Activated CD8-positive, alpha-beta T cell treated with anti-CD3 and anti-CD28 coated beads, Interleukin-2, amount 10 ng/mL, durations not matched to agents 7 days and 5 days (primary cell): ENCODE data around the gene CDH22. TPM values are rescaled to one million over a fixed set of nuclear protein-coding genes. Genes with fewer than 3 reads are reported as not detected.

Experiments used
- ATAC-seq: fragments of 150-1000 bp; cut with Tn5 transposase; one replicate; pipeline ENCODE4 v1.10.0; 2021; ENCODE audit warnings: moderate library complexity
- CTCF ChIA-PET: fragments of 350-600 bp; sonication (Branson Sonifier 250); formaldehyde crosslinking; loops from one replicate; lab custom pipeline; 2021; ENCODE audit warnings: antibody characterized with exemption; lab: Charles Lee
- POLR2A ChIA-PET: fragments of 350-600 bp; sonication (Branson Sonifier 250); formaldehyde crosslinking; loops from one replicate; lab custom pipeline; 2021; ENCODE audit warnings: antibody characterized with exemption; lab: Charles Lee
- DNase-seq: peaks from one replicate; pipeline ENCODE4 v3.0.0-alpha.2; 2020
- H3K27ac Mint-ChIP-seq: one replicate; pipeline ENCODE4 v1.8.0; 2021; ENCODE audit warnings: mild to moderate bottlenecking, mixed read lengths
- H3K27me3 Mint-ChIP-seq: one replicate; pipeline ENCODE4 v1.8.0; 2021; ENCODE audit warnings: low read depth, mixed read lengths
- H3K36me3 Mint-ChIP-seq: one replicate; pipeline ENCODE4 v1.8.0; 2021; ENCODE audit warnings: low read depth, mixed read lengths
- H3K4me1 Mint-ChIP-seq: one replicate; pipeline ENCODE4 v1.8.0; 2021; ENCODE audit warnings: low read depth, mixed read lengths
- H3K4me3 Mint-ChIP-seq: one replicate; pipeline ENCODE4 v1.8.0; 2021; ENCODE audit warnings: mild to moderate bottlenecking, mixed read lengths
- H3K9me3 Mint-ChIP-seq: one replicate; pipeline ENCODE4 v1.8.0; 2022; ENCODE audit warnings: mixed read lengths; ENCODE audit not compliant: insufficient read depth
- total RNA-seq, 2 experiments: library from RNA; stranded (reverse); gene quantifications; one replicate each; pipeline ENCODE4 v1.2.3, GENCODE V29; 2021

CDH22 gene
- total RNA-seq, 2 experiments from 2014 or later, result not detected

DNA sequence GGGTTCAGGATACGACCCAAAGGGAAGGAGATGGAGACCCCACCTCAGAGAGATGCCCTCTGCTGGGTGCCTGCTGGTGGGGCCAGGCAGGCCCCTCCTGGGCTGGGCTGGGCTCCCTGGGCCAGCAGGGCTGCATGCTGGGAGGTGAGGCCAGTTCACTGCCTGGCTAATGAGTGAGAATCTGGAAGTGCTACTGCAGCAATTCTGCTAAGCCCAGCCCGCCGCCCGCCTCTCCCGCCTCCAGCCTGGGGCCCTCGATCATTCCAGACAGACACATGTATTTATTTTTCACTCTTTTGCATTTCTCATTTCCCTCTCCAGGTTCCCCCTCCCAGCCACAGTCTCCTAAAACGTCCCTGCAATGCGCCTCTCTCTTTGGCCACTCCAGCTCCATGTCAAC is 79.6 kb downstream of the CDH22 start:
- H3K36me3 Mint-ChIP-seq, result no peaks in the 10 kb centered on the region
- H3K27ac Mint-ChIP-seq, result no peak overlapping the region
- no peaks in the 10 kb centered on the region for H3K4me1 Mint-ChIP-seq
- H3K9me3 Mint-ChIP-seq, result no peaks in the 10 kb centered on the region
- ATAC-seq (no peak), DNase-seq (no peak)
- peaks cover 8% of the 10 kb centered on the region for H3K27me3 Mint-ChIP-seq
- ChIA-PET POLR2A (no interaction called here), CTCF (no interaction called here)
- no peak overlapping the region for H3K4me3 Mint-ChIP-seq

DNA sequence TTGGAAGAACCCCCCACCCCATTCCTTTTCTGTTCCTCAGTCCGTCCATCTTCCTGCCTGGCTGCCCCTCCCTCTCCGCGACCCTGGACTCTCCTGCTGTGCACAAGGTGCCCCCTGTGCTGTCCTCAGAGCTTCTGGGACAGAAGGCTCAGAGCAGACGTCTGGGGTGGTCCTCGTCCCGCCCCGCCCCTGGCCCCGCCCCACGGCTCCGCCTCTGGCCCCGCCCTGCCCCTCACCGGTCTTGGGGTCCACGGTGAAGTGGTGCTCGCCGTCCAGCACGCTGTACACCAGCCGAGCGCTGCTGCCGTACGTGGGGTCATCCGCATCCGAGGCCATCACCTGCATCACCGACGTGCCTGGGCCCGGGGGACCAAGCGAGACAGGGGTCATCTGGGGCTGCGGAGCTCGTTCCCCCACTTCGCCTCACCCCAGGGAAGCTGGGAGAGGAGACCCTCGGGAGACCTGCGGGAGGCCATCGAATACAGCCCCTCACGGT is 81.0 kb downstream of the CDH22 start:
- CTCF ChIA-PET, result no interaction called here
- H3K4me1 Mint-ChIP-seq, result no peaks in the 10 kb centered on the region
- POLR2A ChIA-PET, result no interaction called here
- H3K4me3 Mint-ChIP-seq, result no peak overlapping the region
- H3K27ac Mint-ChIP-seq, result no peak overlapping the region
- H3K36me3 Mint-ChIP-seq, result no peaks in the 10 kb centered on the region
- DNase-seq (no peak), ATAC-seq (no peak)
- H3K9me3 Mint-ChIP-seq, result no peaks in the 10 kb centered on the region
- peaks cover 11% of the 10 kb centered on the region for H3K27me3 Mint-ChIP-seq

DNA sequence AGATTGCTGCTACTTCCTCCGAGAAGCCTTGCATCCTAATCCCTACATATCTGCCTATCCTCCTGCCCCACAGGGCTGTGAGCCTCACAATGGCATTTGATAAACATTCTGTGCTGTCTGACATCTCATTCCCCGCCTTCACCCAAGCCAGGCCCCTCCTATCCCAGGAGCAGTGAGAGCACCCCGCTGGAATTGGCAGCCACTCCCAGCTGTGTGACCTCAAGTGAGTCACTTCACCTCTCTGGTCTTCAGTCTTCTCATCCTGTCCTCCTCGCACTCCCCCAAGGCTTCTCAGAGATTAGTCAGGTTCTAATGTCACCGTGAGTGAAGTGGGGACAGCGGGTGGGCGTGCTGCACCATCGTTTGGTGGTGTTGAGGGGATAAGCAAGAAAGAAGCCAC is 81.7 kb downstream of the CDH22 start:
- POLR2A ChIA-PET, result no interaction called here
- no peak for DNase-seq
- peaks cover 11% of the 10 kb centered on the region for H3K27me3 Mint-ChIP-seq
- H3K9me3 Mint-ChIP-seq, result no peaks in the 10 kb centered on the region
- no peak overlapping the region for H3K27ac Mint-ChIP-seq
- H3K4me1 Mint-ChIP-seq, result no peaks in the 10 kb centered on the region
- no peak for ATAC-seq
- CTCF ChIA-PET, result no interaction called here
- H3K4me3 Mint-ChIP-seq, result no peak overlapping the region
- no peaks in the 10 kb centered on the region for H3K36me3 Mint-ChIP-seq

DNA sequence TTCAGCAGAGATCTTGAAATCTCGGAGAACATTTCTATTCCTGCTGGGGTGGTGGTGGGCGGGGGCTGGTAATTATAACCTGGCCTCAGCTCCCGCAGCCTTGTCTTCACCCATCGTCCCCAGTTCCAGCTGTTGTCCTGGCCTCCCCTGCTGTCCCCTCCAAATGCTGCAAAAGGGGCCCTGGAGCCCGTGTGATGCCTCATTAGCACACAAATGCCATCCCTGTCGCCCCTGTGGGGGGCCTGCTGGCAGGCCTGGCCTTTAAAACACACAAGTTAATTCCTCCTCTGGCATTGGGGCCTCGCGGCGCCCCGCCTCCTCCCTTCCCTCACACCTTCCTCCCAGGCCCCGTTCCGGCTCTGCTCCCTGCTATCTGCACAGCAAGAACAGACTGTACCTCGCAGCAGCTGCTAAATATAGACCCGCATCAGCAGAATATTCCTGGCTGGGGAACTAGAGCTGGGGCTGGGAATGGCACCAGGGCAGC is 85.7 kb downstream of the CDH22 start:
- no peak for ATAC-seq
- ChIA-PET CTCF (no interaction called here), POLR2A (no interaction called here)
- H3K9me3 Mint-ChIP-seq, result no peaks in the 10 kb centered on the region
- no peak overlapping the region for H3K27ac Mint-ChIP-seq
- H3K27me3 Mint-ChIP-seq, result peaks cover 9% of the 10 kb centered on the region
- no peaks in the 10 kb centered on the region for H3K36me3 Mint-ChIP-seq
- H3K4me1 Mint-ChIP-seq, result no peaks in the 10 kb centered on the region
- H3K4me3 Mint-ChIP-seq, result no peak overlapping the region
- no peak for DNase-seq

DNA sequence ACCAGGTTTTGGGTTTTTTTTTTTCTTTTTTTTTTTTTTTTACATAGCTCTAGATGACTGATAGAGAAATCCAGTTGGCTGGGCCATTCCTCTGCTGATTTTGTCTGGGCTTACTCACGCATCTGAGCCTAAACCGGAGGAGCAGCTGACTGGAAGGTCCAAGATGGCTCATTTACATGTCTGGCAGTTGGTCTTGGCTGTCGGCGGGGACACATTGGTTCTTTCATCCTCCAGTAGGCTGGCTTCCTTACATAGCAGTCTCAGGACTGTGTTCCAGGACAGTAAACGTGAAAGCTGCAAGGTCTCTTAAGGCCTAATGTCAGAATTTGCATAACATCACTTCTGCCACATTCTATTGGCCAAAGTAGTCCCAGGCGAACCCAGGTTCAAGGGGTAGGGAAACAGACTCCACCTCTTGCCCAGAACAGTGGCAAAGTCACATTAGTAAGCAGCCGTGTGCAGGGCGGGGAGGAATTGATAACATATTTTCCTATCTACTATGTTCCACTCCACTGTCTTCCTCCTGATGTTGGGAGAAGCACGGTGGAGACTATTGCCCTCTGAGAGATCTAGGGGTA is 87.0 kb downstream of the CDH22 start:
- no peak overlapping the region for H3K27ac Mint-ChIP-seq
- POLR2A ChIA-PET, result no interaction called here
- no peaks in the 10 kb centered on the region for H3K9me3 Mint-ChIP-seq
- H3K36me3 Mint-ChIP-seq, result no peaks in the 10 kb centered on the region
- no peak for DNase-seq
- H3K27me3 Mint-ChIP-seq, result peaks cover 9% of the 10 kb centered on the region
- no peak for ATAC-seq
- CTCF ChIA-PET, result interaction anchor here (1.1 kb wide), 1 partner anchor 207 kb away, joined by 4 read pairs; no protein-coding TSS in a partner anchor
- no peaks in the 10 kb centered on the region for H3K4me1 Mint-ChIP-seq
- H3K4me3 Mint-ChIP-seq, result no peak overlapping the region

DNA sequence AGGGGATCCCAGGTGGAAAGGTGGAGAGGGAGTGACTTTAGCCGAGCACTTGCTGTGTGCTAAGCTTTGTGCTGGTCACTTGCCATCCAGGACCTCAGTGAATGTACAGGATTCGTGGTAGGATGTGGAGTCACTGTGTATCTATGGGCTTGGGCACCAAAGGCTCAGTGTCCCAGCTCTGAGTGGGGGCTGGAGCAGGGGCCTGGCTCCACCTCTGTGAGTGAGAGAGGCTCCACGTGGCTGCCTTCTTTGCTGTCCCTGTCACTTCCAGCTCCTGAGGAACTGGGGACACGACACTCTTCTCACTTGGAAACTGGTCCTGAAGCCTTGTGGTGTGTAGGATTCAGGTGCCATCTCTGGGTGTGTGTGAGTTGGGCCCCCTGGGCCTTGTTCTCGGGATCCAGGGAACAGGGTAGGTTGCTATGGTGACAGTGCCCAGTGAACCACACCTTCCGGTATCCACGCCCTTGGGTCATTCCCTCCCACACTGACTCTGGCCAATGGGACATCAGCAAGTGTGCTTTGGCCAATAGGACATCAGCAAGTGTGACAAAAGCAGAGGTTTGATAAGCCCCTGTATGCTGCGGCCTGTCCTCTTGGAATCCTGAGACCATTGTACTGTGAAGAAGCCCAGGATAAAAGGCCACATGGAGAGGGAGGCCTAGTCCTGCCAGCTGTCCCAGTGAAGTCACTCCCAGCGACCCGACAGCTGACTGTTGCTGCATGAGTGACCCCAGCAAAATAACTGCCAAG is 87.7 kb downstream of the CDH22 start:
- ChIA-PET CTCF (no interaction called here), POLR2A (no interaction called here)
- Mint-ChIP-seq H3K4me1 (no peaks in the 10 kb centered on the region), H3K27me3 (peaks cover 6% of the 10 kb centered on the region), H3K9me3 (no peaks in the 10 kb centered on the region), H3K27ac (no peak overlapping the region), H3K4me3 (no peak overlapping the region), H3K36me3 (no peaks in the 10 kb centered on the region)
- ATAC-seq, result no peak
- DNase-seq, result no peak

DNA sequence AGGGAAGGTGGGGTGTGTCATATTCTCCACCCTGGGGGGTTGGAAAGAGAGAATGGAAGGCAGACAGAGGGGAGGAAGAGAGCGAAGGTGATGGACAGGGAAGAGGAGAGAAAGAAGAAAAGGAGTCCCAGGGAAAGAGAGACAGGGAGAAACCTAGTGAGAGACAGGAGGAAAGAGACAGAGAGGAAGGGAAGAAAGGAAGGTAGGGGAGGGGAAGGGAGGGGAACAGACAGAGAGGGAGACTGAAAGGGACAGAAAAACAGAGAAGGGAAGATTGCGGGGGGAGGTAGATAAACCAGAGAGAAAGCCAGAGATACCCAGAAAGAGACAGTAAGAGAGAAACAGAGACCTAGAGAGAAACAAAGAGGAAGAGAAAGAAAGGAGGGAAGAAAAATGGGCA is 88.4 kb downstream of the CDH22 start:
- Mint-ChIP-seq H3K27me3 (peaks cover 6% of the 10 kb centered on the region), H3K9me3 (no peaks in the 10 kb centered on the region), H3K36me3 (no peaks in the 10 kb centered on the region), H3K4me3 (no peak overlapping the region), H3K27ac (no peak overlapping the region), H3K4me1 (no peaks in the 10 kb centered on the region)
- DNase-seq (no peak), ATAC-seq (no peak)
- CTCF ChIA-PET, result no interaction called here
- POLR2A ChIA-PET, result no interaction called here

DNA sequence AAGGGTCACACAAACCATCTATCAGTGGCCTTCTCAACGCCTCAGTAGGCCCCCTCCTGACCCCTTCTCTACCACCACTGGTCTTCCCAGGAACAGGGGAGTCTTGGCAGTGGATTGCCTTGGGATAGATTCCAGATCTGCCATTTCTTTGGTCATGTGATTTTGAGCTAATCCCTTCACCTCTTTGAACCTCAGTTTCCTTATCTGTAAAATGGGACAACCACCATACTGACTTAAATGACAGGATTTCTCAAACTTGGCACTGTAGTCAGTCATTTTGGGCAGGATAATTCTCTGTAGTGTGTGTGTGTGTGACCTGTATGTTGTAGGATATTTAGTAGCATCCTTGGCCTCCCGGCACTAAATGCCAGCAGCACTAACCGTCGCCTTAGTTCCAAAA is 89.1 kb downstream of the CDH22 start:
- H3K27ac Mint-ChIP-seq, result no peak overlapping the region
- H3K27me3 Mint-ChIP-seq, result peaks cover 3% of the 10 kb centered on the region
- H3K36me3 Mint-ChIP-seq, result no peaks in the 10 kb centered on the region
- H3K4me1 Mint-ChIP-seq, result no peaks in the 10 kb centered on the region
- ChIA-PET CTCF (no interaction called here), POLR2A (no interaction called here)
- H3K4me3 Mint-ChIP-seq, result no peak overlapping the region
- H3K9me3 Mint-ChIP-seq, result no peaks in the 10 kb centered on the region
- DNase-seq (no peak), ATAC-seq (no peak)

DNA sequence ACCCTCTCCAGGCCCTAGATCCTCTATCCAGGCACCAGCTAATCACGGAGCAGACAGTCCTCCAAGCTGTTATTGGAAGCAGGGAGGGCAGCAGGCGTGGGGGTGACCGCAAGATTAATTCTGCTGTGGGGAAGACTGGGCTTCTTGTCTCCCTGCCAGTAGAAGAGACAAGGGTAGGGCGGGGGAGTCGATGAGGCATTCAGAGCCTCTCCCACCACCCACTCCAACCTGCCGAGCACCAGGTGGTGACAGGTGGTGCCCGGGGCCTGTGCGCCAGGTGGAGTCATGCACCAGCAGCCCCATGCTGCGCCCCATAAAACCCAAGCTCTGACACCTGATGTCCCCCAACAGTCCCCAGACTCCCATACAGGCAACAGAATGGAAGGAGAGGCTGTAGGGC is 89.6 kb downstream of the CDH22 start:
- POLR2A ChIA-PET, result no interaction called here
- DNase-seq (no peak), ATAC-seq (no peak)
- Mint-ChIP-seq H3K4me3 (no peak overlapping the region), H3K27me3 (peaks cover 3% of the 10 kb centered on the region), H3K36me3 (no peaks in the 10 kb centered on the region), H3K9me3 (no peaks in the 10 kb centered on the region), H3K27ac (no peak overlapping the region), H3K4me1 (no peaks in the 10 kb centered on the region)
- CTCF ChIA-PET, result no interaction called here

DNA sequence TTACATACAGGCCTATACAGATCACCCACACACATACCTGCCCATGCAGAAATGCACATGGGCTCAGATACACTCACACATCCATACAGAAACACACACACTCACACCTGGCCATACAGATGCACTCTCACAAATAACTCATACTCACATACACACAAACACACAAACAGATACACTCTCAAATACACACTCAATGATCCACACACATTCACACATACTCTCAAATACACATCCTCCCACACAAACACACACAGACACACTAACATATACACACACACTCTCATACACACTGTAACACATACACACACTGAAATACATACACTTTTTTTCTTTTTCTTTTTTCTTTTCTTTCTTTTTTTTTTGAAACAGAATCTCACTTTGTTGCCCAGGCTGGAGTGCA is 90.7 kb downstream of the CDH22 start:
- no peaks in the 10 kb centered on the region for H3K27me3 Mint-ChIP-seq
- ChIA-PET POLR2A (no interaction called here), CTCF (no interaction called here)
- H3K9me3 Mint-ChIP-seq, result no peaks in the 10 kb centered on the region
- DNase-seq (no peak), ATAC-seq (no peak)
- H3K27ac Mint-ChIP-seq, result no peak overlapping the region
- no peaks in the 10 kb centered on the region for H3K4me1 Mint-ChIP-seq
- H3K36me3 Mint-ChIP-seq, result no peaks in the 10 kb centered on the region
- H3K4me3 Mint-ChIP-seq, result no peak overlapping the region

DNA sequence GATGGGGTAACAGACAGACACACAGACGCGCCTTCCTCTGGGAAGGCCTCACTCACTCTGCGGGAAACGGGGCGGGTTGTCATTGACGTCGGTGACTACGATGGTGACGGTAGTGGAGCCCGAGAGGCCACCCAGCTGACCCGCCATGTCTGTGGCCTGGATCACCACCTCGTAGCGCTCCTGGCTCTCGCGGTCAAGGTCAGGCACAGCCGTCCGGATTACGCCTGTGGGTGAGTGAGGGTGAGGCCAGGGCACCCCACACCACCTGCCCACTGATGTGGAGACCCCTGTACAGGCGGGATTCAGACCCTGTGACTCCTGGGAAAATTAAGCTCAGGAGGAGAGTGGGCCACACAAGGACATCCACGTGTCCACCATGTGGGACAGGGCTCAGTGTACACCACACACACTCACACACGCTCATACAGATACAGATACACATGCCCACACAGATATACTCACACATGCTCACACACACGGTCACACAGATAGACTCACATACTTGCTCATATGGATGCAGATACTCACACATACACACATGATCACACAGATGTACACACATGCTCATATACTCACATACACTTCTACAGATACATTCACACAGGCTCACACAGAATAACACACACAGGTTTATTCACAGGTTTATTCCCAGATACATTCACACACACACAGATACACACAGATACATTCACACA is 91.4 kb downstream of the CDH22 start:
- Mint-ChIP-seq H3K27ac (no peak overlapping the region), H3K4me1 (no peaks in the 10 kb centered on the region), H3K27me3 (no peaks in the 10 kb centered on the region), H3K4me3 (no peak overlapping the region), H3K9me3 (no peaks in the 10 kb centered on the region), H3K36me3 (no peaks in the 10 kb centered on the region)
- ChIA-PET POLR2A (no interaction called here), CTCF (no interaction called here)
- DNase-seq, result no peak
- ATAC-seq, result no peak
